GM21723 (cell line): Measurements from ENCODE around the gene UMOD.
"Not testable (repeated sequence)": the region's sequence is repeated elsewhere in the genome, so short reads cannot be mapped to it uniquely, and the experiment has no call there.

Experiments used
- ATAC-seq: cut with Tn5 transposase; IDR thresholded peaks from one replicate; pipeline ENCODE4 v1.9.1; 2021; ENCODE audit warnings: mild to moderate bottlenecking, moderate library complexity; ENCODE audit not compliant: unreplicated experiment

Gene UMOD

GRCh38 chr16:20321671-20322070 lies 30.8 kb downstream of the UMOD start:
- ATAC-seq, result no peak

- not testable (repeated sequence) for ATAC-seq
These were observed 31.5 kb downstream of the UMOD start for GRCh38 chr16:20321051-20321450.

GRCh38 chr16:20320592-20320991 lies 31.9 kb downstream of the UMOD start:
- no peak for ATAC-seq

- no peak for ATAC-seq
These were observed 32.3 kb downstream of the UMOD start for GRCh38 chr16:20320178-20320577.

GRCh38 chr16:20319406-20319805 lies 33.1 kb downstream of the UMOD start:
- no peak for ATAC-seq

- ATAC-seq, result no peak
These were observed 34.1 kb downstream of the UMOD start for GRCh38 chr16:20318437-20318836.

GRCh38 chr16:20318006-20318405 lies 34.5 kb downstream of the UMOD start:
- ATAC-seq, result no peak

DNA sequence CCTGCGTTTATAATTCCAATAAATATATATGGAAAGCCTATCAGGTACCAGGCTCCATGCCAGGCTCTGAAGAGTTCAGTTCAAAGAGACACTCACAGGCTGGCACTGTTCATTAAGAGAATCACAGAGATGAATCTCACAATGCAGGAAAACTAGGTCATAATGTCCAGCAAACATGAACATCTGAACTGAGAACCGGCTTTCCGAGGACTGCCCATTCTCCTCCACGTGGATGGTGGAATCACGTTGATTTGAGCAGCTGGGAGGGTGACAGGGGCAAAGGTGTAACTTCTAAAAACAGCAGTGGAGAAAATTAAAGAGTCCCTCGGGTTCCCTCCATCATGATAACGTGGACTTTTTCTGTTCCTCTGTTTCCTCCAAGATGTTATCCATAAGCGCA lies 35.4 kb downstream of the UMOD start:
- no peak for ATAC-seq

DNA sequence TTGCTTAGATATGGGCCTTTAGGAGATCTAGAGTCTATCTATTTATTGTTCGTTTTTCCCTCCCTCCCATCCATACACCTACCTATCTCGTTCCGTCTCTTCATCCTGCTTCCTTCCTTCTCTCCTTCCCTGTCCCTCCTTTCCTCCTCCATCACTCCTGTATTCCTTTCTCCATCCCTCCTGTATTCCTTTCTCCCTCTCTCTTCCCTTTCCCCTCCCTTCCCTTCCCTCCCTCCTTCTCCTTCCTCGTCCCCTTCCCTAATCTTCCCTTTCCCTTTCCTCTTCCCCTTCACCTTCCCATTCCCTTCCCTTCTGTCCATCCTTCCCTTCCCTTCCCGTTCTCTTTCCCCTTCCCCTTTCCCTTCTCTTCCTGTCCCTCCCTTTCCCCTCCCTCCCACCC lies 35.8 kb downstream of the UMOD start:
- no peak for ATAC-seq

- no peak for ATAC-seq
These were observed 36.8 kb downstream of the UMOD start for GRCh38 chr16:20315764-20316163.

- ATAC-seq, result no peak
These were observed 37.9 kb downstream of the UMOD start for GRCh38 chr16:20314575-20314974.

DNA sequence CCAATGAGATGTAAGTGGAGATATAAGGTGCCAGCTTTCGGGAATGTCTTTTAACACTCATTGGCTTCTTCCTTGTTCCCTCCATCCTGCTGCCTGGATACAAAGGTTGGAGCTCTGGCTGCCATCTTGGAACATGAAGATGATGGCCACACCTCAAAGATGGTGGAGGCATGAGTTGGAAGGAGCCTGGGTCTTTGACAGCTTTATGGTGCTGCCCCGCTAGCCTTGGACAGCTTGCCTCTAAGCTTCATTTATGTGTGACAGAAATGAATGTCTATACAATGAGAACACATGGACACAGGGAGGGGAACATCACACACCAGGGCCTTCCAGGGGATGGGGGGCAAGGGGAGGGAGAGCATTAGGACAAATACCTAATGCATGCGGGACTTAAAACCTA lies 38.8 kb downstream of the UMOD start:
- ATAC-seq, result no peak

DNA sequence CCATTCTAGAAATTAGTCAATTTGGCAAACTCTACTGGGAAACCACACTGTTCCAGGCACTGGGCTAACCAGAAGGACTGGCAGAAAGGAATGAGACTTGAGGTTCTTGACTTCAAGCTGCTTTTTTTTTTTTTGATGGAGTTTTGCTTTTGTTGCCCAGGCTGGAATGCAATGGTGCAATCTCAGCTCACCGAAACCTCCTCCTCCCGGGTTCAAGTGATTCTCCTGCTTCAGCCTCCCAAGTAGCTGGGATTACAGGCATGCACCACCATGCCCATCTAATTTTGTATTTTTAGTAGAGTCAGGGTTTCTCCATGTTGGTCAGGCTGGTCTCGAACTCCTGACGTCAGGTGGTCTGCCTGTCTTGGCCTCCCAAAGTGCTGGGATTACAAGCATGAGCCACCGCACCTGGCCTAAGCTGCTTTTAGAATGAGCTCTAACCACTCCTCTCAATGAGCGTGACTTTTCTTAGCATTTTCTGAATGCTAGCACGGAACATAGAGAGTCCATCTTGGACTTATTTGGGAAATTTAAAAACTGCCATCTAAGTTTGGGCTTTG lies 39.9 kb downstream of the UMOD start:
- not testable (repeated sequence) for ATAC-seq

- no peak for ATAC-seq
These were observed 41.0 kb downstream of the UMOD start for GRCh38 chr16:20311548-20311947.

DNA sequence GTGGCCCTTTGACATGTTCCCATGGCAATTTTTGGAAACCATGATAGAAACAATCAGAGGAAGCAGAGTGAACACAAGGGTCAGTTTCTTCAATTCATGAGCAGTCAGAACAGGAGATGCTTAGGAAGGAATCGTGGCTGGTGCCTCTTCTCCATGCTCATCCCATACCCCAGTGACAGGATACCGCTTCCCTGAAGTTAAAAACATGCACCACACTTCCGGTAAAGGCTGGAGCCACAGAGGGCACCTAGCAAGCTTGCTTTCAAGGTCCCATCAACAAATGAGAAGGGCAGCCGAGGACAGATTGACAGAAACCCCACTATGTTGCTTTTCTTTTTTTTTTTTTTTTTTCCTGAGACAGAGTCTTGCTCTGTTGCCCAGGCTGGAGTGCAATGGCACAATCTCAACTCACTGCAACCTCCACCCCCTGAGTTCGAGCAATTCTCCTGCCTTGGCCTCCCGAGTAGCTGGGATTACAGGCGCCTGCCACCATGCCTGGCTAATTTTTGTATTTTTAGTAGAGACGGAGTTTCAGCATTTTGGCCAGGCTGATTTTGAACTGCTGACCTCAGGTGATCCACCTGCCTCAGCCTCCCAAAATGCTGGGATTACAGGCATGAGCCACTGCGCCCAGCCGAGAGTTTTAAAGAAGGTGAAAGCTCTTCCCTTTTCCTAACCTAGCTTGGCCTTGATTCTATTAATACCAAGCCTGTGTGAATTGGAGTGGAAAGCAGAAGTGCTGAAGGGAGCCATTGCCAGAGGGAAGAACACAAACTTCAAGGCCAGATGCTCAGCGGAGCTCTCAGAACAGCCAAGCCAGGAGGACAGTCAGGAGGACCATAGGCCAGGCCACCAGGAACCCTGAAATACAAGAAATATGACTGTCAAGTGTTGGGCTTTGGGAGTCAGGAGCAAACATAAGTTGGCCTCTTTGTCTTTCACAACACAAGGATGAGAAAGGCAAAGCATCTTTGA lies 41.8 kb downstream of the UMOD start:
- no peak for ATAC-seq

GRCh38 chr16:20309786-20310185 lies 42.7 kb downstream of the UMOD start:
- no peak for ATAC-seq

GRCh38 chr16:20308801-20309590 lies 43.5 kb downstream of the UMOD start:
- ATAC-seq, result no peak

DNA sequence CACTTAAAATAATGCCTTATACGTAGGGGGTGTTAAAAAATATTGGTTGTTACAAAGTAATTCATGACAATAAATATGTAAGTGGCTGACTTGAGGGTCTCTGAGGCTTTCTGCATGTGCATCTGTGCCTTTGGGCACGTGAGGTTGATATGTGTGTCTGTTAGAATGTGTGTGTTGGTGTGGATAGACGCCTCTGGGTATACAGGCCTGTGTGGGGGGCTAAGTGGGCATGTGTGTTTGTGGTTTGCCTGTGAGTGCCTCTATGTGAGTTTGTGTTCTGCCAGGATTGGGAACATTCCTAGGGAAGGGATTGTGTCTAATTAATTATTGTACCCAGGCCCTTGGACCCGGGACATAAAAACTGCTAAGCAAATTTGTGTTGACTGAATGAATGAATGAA lies 44.2 kb downstream of the UMOD start:
- no peak for ATAC-seq

DNA sequence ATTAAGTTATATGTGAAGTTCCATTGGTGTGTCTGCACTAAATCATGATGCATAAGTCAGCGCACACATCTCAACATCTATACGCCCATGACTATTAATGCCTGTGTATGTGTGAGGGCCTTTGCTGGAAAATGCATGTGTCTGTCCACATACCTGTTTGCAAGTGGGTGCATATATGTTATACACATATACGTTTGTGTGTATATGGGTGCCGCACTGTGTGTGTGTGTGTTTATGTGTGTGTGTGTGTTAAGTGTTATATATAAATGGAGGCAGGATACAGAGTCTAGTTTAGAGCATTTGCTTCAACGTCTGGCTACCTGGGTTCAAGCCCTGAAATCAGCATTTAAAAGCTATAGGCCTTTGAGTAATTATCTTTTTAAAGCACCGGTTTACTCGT lies 44.7 kb downstream of the UMOD start:
- no peak for ATAC-seq

DNA sequence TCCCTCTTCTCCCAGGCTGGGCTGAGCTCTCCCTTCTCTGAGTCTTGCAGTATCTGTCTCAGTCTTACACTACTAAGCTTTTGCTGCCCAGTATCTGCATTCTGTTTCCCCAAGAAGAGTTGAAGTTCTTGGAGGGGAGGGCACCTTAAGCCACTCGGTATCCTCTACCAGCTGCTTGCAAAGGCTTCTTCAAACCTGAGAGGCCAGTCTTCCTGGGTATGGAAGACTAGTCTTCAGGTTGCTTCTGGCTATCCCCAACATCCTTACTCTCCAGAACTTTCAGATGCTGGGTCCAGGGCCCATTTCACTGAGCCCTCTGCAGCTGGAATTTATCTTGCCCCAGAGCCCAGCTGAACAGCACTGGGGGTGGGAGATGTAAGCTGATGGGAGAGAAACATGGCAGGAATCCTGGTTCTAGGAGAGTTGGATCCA lies 45.3 kb downstream of the UMOD start:
- ATAC-seq, result no peak

GRCh38 chr16:20306401-20306800 lies 46.1 kb downstream of the UMOD start:
- no peak for ATAC-seq

DNA sequence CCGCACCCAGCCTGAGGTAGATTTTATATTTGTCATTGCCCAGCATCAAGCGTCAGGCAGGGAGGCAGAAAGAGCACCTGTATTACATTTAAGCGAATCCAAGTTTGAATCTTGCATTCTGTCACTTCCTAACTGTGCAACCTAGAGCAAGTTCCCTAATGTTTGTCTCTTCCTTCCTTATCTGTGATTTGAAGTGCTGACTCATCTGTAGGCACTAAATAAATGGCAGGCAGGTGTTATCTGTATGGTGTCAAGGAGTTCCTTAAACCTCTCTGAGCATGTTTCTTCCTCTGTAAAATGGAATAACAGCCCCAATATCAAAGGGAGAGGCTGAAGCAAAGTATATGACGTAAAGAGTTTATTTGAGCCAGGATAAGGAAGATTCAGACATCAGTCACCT lies 49.5 kb downstream of the UMOD start:
- no peak for ATAC-seq
